Frontal cortex (tissue), 1 donor: ENCODE measurements around the gene AFM. TPM values are rescaled to one million over a fixed set of nuclear protein-coding genes. Genes with fewer than 3 reads are reported as not detected.

ENCODE experiments used
- small RNA-seq: library from RNA; depleted of rRNA; stranded (forward); fragments of <200 nt; gene quantifications from one replicate; pipeline ENCODE3, GENCODE V24; 2014
- total RNA-seq: library from RNA; depleted of rRNA; stranded (reverse); fragments of >200 nt; gene quantifications from one replicate; pipeline ENCODE4 v1.2.3, GENCODE V29; 2014

The AFM gene
- total RNA-seq, 1 donor from 2014 or later: not detected

Small RNA genes lying within 50 kb of the gene (small RNA-seq; reads per million reads assigned to genes)
- gene AC074250.1: not detected

Other genes with a start within 250 kb of the AFM start
- gene ANKRD17, start 222.9 kb upstream of the AFM start, total RNA-seq: 70.5 TPM
- gene ALB, start 77.5 kb upstream of the AFM start, total RNA-seq: 0.41 TPM
- gene AFP, start 45.5 kb upstream of the AFM start, total RNA-seq: not detected
- gene RASSF6, start 138.7 kb downstream of the AFM start, total RNA-seq: under 0.01 TPM